Activated T-helper 2 cell treated with anti-CD3 and anti-CD28 coated beads, Interferon-gamma antibody, Interleukin-2, Interleukin-4, amounts not matched to agents 10 μg/mL and 5 μg/mL and 100 μg/mL, durations not matched to agents 14 hours and 24 hours and 36 hours (primary cell): Measurements from ENCODE around the gene RPL39. TPM values are rescaled to one million over a fixed set of nuclear protein-coding genes. Genes with fewer than 3 reads are reported as not detected.
"Not testable (repeated sequence)": the region's sequence is repeated elsewhere in the genome, so short reads cannot be mapped to it uniquely, and the experiment has no call there.

Source experiments
- DNase-seq: peaks from one replicate; pipeline ENCODE4 v3.0.0; 2021; ENCODE audit warnings: low spot score
- H3K27ac Mint-ChIP-seq: one replicate; pipeline ENCODE4 v1.8.0; 2021; ENCODE audit warnings: mixed read lengths
- H3K27me3 Mint-ChIP-seq: one replicate; pipeline ENCODE4 v1.8.0; 2021; ENCODE audit warnings: low read depth, mixed read lengths
- H3K36me3 Mint-ChIP-seq: one replicate; pipeline ENCODE4 v1.8.0; 2021; ENCODE audit warnings: low read depth, mixed read lengths
- H3K4me1 Mint-ChIP-seq: one replicate; pipeline ENCODE4 v1.8.0; 2021; ENCODE audit warnings: low read depth, mixed read lengths
- H3K4me3 Mint-ChIP-seq: one replicate; pipeline ENCODE4 v1.8.0; 2021; ENCODE audit warnings: low read depth, mild to moderate bottlenecking, moderate library complexity, mixed read lengths
- H3K9me3 Mint-ChIP-seq: one replicate; pipeline ENCODE4 v1.8.0; 2021; ENCODE audit warnings: mixed read lengths
- intact Hi-C: fragments of 100-400 bp; cut with micrococcal nuclease; formaldehyde crosslinking; loops from one replicate; pipeline ENCODE4 v1.15.1; 2023
- total RNA-seq: library from RNA; stranded (reverse); gene quantifications from 2 replicates; pipeline ENCODE4 v1.2.3, GENCODE V29; 2022

The RPL39 gene
- total RNA-seq, 1 donor from 2014 or later = 2,137 TPM

GRCh38 chrX:119758731-119759247, 32.6 kb downstream of the RPL39 start:
- H3K9me3 Mint-ChIP-seq = no peaks in the 10 kb centered on the region
- H3K27me3 Mint-ChIP-seq = no peaks in the 10 kb centered on the region
- H3K4me3 Mint-ChIP-seq = peak overlapping the region; percentile 60
- H3K27ac Mint-ChIP-seq = no peak overlapping the region
- peaks cover 49% of the 10 kb centered on the region for H3K4me1 Mint-ChIP-seq
- peaks cover 2% of the 10 kb centered on the region for H3K36me3 Mint-ChIP-seq
- DNase-seq = peak; percentile 21
- intact Hi-C loops = loop anchor here (10.0 kb wide), 1 partner anchor 244 kb away; no protein-coding TSS in a partner anchor

- Mint-ChIP-seq H3K4me1 (peaks cover 50% of the 10 kb centered on the region), H3K9me3 (no peaks in the 10 kb centered on the region), H3K4me3 (peak within 1 kb of the TSS; percentile 77), H3K27me3 (no peaks in the 10 kb centered on the region), H3K36me3 (peaks cover 2% of the 10 kb centered on the region), H3K27ac (peak within 1 kb of the TSS; percentile 100)
- peak; percentile 9 for DNase-seq
- intact Hi-C loops = loop anchor here (2.0 to 10.0 kb wide), 3 partner anchors 33 to 243 kb away; partner anchors contain the start of genes RPL39 and SEPTIN6
Measured at GRCh38 chrX:119757979-119758730, 33.3 kb downstream of the RPL39 start, which contains the start of gene SOWAHD. SOWAHD (plus strand) TSS chrX:119758588; CDS start chrX:119758668, 80 bp downstream.

GRCh38 chrX:119757646-119757978, 33.8 kb downstream of the RPL39 start:
- intact Hi-C loops = loop anchor here (2.0 to 10.0 kb wide), 3 partner anchors 33 to 243 kb away; partner anchors contain the start of genes RPL39 and SEPTIN6
- Mint-ChIP-seq H3K36me3 (peaks cover 2% of the 10 kb centered on the region), H3K27me3 (no peaks in the 10 kb centered on the region), H3K27ac (peak overlapping the region; percentile 100), H3K4me1 (peaks cover 46% of the 10 kb centered on the region), H3K9me3 (no peaks in the 10 kb centered on the region), H3K4me3 (peak overlapping the region; percentile 77)
- DNase-seq = no peak

GRCh38 chrX:119756926-119757635, 34.3 kb downstream of the RPL39 start:
- peak overlapping the region; percentile 77 for H3K4me3 Mint-ChIP-seq
- peaks cover 2% of the 10 kb centered on the region for H3K36me3 Mint-ChIP-seq
- no peaks in the 10 kb centered on the region for H3K9me3 Mint-ChIP-seq
- DNase-seq = no peak
- H3K27ac Mint-ChIP-seq = peak overlapping the region; percentile 100
- H3K27me3 Mint-ChIP-seq = no peaks in the 10 kb centered on the region
- intact Hi-C loops = loop anchor here (2.0 to 10.0 kb wide), 3 partner anchors 34 to 242 kb away; partner anchors contain the start of genes RPL39 and SEPTIN6
- peaks cover 46% of the 10 kb centered on the region for H3K4me1 Mint-ChIP-seq

GRCh38 chrX:119755981-119756533, 35.4 kb downstream of the RPL39 start:
- peak overlapping the region; percentile 77 for H3K4me3 Mint-ChIP-seq
- H3K9me3 Mint-ChIP-seq = no peaks in the 10 kb centered on the region
- peaks cover 46% of the 10 kb centered on the region for H3K4me1 Mint-ChIP-seq
- H3K27ac Mint-ChIP-seq = peak overlapping the region; percentile 100
- H3K36me3 Mint-ChIP-seq = peaks cover 2% of the 10 kb centered on the region
- intact Hi-C loops = loop anchor here (2.0 to 10.0 kb wide), 3 partner anchors 35 to 241 kb away; partner anchors contain the start of genes RPL39 and SEPTIN6
- peak; percentile 69 for DNase-seq
- no peaks in the 10 kb centered on the region for H3K27me3 Mint-ChIP-seq

GRCh38 chrX:119753639-119754257, 37.7 kb downstream of the RPL39 start:
- DNase-seq = peak; percentile 53
- no peaks in the 10 kb centered on the region for H3K27me3 Mint-ChIP-seq
- peak overlapping the region; percentile 83 for H3K27ac Mint-ChIP-seq
- H3K4me1 Mint-ChIP-seq = peaks cover 38% of the 10 kb centered on the region
- intact Hi-C loops = loop anchor here (5.0 to 10.0 kb wide), 2 partner anchors 146 to 239 kb away; partner anchors contain the start of gene NKRF
- no peaks in the 10 kb centered on the region for H3K9me3 Mint-ChIP-seq
- H3K36me3 Mint-ChIP-seq = peaks cover 2% of the 10 kb centered on the region
- H3K4me3 Mint-ChIP-seq = no peak overlapping the region

GRCh38 chrX:119753001-119753400, 38.4 kb downstream of the RPL39 start:
- DNase-seq = no peak
- intact Hi-C loops = loop anchor here (5.0 to 10.0 kb wide), 2 partner anchors 146 to 238 kb away; partner anchors contain the start of gene NKRF
- no peak overlapping the region for H3K4me3 Mint-ChIP-seq
- H3K4me1 Mint-ChIP-seq = peaks cover 38% of the 10 kb centered on the region
- peaks cover 2% of the 10 kb centered on the region for H3K36me3 Mint-ChIP-seq
- H3K27ac Mint-ChIP-seq = peak overlapping the region; percentile 83
- no peaks in the 10 kb centered on the region for H3K27me3 Mint-ChIP-seq
- no peaks in the 10 kb centered on the region for H3K9me3 Mint-ChIP-seq

GRCh38 chrX:119750751-119751150, 40.7 kb downstream of the RPL39 start:
- not testable (repeated sequence) for H3K4me3 Mint-ChIP-seq, DNase-seq, H3K27me3 Mint-ChIP-seq, H3K36me3 Mint-ChIP-seq, H3K27ac Mint-ChIP-seq, H3K9me3 Mint-ChIP-seq
- intact Hi-C loops = loop anchor here (5.0 to 10.0 kb wide), 2 partner anchors 143 to 236 kb away; partner anchors contain the start of gene NKRF
- H3K4me1 Mint-ChIP-seq = peaks cover 17% of the 10 kb centered on the region

- not testable (repeated sequence) for H3K27ac Mint-ChIP-seq, H3K4me3 Mint-ChIP-seq, H3K9me3 Mint-ChIP-seq, H3K36me3 Mint-ChIP-seq, H3K27me3 Mint-ChIP-seq, DNase-seq
- intact Hi-C loops = loop anchor here (5.0 to 10.0 kb wide), 2 partner anchors 143 to 235 kb away; partner anchors contain the start of gene NKRF
- H3K4me1 Mint-ChIP-seq = peaks cover 12% of the 10 kb centered on the region
Measured at GRCh38 chrX:119750131-119750530, 41.3 kb downstream of the RPL39 start.

GRCh38 chrX:119745283-119745848, 46.1 kb downstream of the RPL39 start:
- Mint-ChIP-seq H3K27me3 (peaks cover 2% of the 10 kb centered on the region), H3K9me3 (no peaks in the 10 kb centered on the region), H3K27ac (no peak overlapping the region), H3K4me1 (no peaks in the 10 kb centered on the region), H3K36me3 (no peaks in the 10 kb centered on the region), H3K4me3 (no peak overlapping the region)
- intact Hi-C loops = no loop called here
- no peak for DNase-seq

- Mint-ChIP-seq H3K27ac (no peak overlapping the region), H3K36me3 (no peaks in the 10 kb centered on the region), H3K27me3 (no peaks in the 10 kb centered on the region), H3K9me3 (no peaks in the 10 kb centered on the region), H3K4me3 (no peak overlapping the region), H3K4me1 (no peaks in the 10 kb centered on the region)
- no peak for DNase-seq
- intact Hi-C loops = no loop called here
Measured at GRCh38 chrX:119738742-119739141, 52.7 kb downstream of the RPL39 start.
